WTC11 (cell line): ENCODE results near the gene ATP1A4.

ENCODE experiments used
- CREM ChIP-seq: sonication (generic); formaldehyde crosslinking; IDR thresholded peaks from 2 replicates; pipeline ENCODE4 v1.8.1; 2022; ENCODE audit warnings: mild to moderate bottlenecking, missing genetic modification reagents, moderate library complexity
- ETV6 ChIP-seq: sonication (generic); formaldehyde crosslinking; IDR thresholded peaks from 2 replicates; pipeline ENCODE4 v1.8.1; 2022; ENCODE audit warnings: mild to moderate bottlenecking, missing genetic modification reagents
- FOXJ3 ChIP-seq: sonication (generic); formaldehyde crosslinking; IDR thresholded peaks from 2 replicates; pipeline ENCODE4 v1.9.0; 2021; ENCODE audit warnings: missing genetic modification reagents, mild to moderate bottlenecking, borderline replicate concordance
- NR2C2 ChIP-seq: sonication (generic); formaldehyde crosslinking; IDR thresholded peaks from 2 replicates; pipeline ENCODE4 v1.8.0; 2022; ENCODE audit warnings: mild to moderate bottlenecking, missing genetic modification reagents
- TP53 ChIP-seq: sonication (generic); formaldehyde crosslinking; IDR thresholded peaks from 2 replicates; pipeline ENCODE4 v1.8.1; 2023; ENCODE audit warnings: mild to moderate bottlenecking, missing genetic modification reagents
- TF ChIP-seq, protein P1 (sequence below): sonication (generic); formaldehyde crosslinking; IDR thresholded peaks from 2 replicates; pipeline ENCODE4 v1.8.1; 2023; ENCODE audit warnings: mild to moderate bottlenecking, moderate library complexity, missing genetic modification reagents
- TF ChIP-seq, protein P2 (sequence below): sonication (generic); formaldehyde crosslinking; IDR thresholded peaks from 2 replicates; pipeline ENCODE4 v1.8.0; 2022; ENCODE audit warnings: missing genetic modification reagents
- TF ChIP-seq, protein P3 (sequence below): fragments of 200-600 bp; IDR thresholded peaks from 2 replicates; pipeline ENCODE4 v1.8.0; 2022; ENCODE audit warnings: antibody characterized with exemption
- TF ChIP-seq, protein P4 (sequence below): sonication (generic); formaldehyde crosslinking; IDR thresholded peaks from 2 replicates; pipeline ENCODE4 v1.8.1; 2022; ENCODE audit warnings: low read depth, missing genetic modification reagents, borderline replicate concordance
- TF ChIP-seq, protein P5 (sequence below): sonication (generic); formaldehyde crosslinking; IDR thresholded peaks from 2 replicates; pipeline ENCODE4 v1.8.1; 2023; ENCODE audit warnings: mild to moderate bottlenecking, missing genetic modification reagents
- TF ChIP-seq, protein P6 (sequence below): sonication (generic); formaldehyde crosslinking; IDR thresholded peaks from 2 replicates; pipeline ENCODE4 v1.8.0; 2022; ENCODE audit warnings: mild to moderate bottlenecking, missing genetic modification reagents

DNA sequence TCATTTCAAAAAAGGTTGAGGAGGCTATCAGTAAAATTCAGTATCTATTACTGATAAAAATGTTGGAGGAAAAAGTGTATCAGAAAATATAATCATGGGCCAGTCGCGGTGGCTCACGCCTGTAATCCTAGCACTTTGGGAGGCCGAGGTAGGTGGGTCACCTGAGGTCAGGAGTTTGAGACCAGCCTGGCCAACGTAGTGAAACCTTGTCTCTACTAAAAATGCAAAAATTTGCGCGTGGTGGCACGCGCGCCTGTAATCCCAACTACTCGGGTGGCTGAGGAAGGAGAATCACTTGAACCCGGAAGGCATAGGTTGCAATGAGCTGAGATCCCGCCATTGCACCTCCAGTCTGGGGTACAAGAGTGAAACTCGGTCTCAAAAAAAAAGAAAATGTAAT, 5.3 kb upstream of the ATP1A4 start:
- TF ChIP-seq, protein P1, sequence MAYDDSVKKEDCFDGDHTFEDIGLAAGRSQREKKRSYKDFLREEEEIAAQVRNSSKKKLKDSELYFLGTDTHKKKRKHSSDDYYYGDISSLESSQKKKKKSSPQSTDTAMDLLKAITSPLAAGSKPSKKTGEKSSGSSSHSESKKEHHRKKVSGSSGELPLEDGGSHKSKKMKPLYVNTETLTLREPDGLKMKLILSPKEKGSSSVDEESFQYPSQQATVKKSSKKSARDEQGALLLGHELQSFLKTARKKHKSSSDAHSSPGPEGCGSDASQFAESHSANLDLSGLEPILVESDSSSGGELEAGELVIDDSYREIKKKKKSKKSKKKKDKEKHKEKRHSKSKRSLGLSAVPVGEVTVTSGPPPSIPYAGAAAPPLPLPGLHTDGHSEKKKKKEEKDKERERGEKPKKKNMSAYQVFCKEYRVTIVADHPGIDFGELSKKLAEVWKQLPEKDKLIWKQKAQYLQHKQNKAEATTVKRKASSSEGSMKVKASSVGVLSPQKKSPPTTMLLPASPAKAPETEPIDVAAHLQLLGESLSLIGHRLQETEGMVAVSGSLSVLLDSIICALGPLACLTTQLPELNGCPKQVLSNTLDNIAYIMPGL (CRISPR knock-in tag), result no peak
- TF ChIP-seq CREM (CRISPR knock-in tag) (no peak), TP53 (CRISPR knock-in tag) (no peak), NR2C2 (CRISPR knock-in tag) (no peak), ETV6 (CRISPR knock-in tag) (no peak), FOXJ3 (CRISPR knock-in tag) (no peak)
- TF ChIP-seq, protein P2, sequence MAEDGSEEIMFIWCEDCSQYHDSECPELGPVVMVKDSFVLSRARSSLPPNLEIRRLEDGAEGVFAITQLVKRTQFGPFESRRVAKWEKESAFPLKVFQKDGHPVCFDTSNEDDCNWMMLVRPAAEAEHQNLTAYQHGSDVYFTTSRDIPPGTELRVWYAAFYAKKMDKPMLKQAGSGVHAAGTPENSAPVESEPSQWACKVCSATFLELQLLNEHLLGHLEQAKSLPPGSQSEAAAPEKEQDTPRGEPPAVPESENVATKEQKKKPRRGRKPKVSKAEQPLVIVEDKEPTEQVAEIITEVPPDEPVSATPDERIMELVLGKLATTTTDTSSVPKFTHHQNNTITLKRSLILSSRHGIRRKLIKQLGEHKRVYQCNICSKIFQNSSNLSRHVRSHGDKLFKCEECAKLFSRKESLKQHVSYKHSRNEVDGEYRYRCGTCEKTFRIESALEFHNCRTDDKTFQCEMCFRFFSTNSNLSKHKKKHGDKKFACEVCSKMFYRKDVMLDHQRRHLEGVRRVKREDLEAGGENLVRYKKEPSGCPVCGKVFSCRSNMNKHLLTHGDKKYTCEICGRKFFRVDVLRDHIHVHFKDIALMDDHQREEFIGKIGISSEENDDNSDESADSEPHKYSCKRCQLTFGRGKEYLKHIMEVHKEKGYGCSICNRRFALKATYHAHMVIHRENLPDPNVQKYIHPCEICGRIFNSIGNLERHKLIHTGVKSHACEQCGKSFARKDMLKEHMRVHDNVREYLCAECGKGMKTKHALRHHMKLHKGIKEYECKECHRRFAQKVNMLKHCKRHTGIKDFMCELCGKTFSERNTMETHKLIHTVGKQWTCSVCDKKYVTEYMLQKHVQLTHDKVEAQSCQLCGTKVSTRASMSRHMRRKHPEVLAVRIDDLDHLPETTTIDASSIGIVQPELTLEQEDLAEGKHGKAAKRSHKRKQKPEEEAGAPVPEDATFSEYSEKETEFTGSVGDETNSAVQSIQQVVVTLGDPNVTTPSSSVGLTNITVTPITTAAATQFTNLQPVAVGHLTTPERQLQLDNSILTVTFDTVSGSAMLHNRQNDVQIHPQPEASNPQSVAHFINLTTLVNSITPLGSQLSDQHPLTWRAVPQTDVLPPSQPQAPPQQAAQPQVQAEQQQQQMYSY (CRISPR knock-in tag), result no peak
- TF ChIP-seq, protein P3, sequence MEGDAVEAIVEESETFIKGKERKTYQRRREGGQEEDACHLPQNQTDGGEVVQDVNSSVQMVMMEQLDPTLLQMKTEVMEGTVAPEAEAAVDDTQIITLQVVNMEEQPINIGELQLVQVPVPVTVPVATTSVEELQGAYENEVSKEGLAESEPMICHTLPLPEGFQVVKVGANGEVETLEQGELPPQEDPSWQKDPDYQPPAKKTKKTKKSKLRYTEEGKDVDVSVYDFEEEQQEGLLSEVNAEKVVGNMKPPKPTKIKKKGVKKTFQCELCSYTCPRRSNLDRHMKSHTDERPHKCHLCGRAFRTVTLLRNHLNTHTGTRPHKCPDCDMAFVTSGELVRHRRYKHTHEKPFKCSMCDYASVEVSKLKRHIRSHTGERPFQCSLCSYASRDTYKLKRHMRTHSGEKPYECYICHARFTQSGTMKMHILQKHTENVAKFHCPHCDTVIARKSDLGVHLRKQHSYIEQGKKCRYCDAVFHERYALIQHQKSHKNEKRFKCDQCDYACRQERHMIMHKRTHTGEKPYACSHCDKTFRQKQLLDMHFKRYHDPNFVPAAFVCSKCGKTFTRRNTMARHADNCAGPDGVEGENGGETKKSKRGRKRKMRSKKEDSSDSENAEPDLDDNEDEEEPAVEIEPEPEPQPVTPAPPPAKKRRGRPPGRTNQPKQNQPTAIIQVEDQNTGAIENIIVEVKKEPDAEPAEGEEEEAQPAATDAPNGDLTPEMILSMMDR, result no peak
- TF ChIP-seq, protein P4, sequence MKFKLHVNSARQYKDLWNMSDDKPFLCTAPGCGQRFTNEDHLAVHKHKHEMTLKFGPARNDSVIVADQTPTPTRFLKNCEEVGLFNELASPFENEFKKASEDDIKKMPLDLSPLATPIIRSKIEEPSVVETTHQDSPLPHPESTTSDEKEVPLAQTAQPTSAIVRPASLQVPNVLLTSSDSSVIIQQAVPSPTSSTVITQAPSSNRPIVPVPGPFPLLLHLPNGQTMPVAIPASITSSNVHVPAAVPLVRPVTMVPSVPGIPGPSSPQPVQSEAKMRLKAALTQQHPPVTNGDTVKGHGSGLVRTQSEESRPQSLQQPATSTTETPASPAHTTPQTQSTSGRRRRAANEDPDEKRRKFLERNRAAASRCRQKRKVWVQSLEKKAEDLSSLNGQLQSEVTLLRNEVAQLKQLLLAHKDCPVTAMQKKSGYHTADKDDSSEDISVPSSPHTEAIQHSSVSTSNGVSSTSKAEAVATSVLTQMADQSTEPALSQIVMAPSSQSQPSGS (CRISPR knock-in tag), result no peak
- TF ChIP-seq, protein P5, sequence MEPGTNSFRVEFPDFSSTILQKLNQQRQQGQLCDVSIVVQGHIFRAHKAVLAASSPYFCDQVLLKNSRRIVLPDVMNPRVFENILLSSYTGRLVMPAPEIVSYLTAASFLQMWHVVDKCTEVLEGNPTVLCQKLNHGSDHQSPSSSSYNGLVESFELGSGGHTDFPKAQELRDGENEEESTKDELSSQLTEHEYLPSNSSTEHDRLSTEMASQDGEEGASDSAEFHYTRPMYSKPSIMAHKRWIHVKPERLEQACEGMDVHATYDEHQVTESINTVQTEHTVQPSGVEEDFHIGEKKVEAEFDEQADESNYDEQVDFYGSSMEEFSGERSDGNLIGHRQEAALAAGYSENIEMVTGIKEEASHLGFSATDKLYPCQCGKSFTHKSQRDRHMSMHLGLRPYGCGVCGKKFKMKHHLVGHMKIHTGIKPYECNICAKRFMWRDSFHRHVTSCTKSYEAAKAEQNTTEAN, result no peak
- TF ChIP-seq, protein P6, sequence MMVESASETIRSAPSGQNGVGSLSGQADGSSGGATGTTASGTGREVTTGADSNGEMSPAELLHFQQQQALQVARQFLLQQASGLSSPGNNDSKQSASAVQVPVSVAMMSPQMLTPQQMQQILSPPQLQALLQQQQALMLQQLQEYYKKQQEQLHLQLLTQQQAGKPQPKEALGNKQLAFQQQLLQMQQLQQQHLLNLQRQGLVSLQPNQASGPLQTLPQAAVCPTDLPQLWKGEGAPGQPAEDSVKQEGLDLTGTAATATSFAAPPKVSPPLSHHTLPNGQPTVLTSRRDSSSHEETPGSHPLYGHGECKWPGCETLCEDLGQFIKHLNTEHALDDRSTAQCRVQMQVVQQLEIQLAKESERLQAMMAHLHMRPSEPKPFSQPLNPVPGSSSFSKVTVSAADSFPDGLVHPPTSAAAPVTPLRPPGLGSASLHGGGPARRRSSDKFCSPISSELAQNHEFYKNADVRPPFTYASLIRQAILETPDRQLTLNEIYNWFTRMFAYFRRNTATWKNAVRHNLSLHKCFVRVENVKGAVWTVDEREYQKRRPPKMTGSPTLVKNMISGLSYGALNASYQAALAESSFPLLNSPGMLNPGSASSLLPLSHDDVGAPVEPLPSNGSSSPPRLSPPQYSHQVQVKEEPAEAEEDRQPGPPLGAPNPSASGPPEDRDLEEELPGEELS (CRISPR knock-in tag), result no peak
